Astrocyte of the cerebellum (primary cell): Measurements from ENCODE around the gene DPH2.

ENCODE experiments used
- DNase-seq: peaks from one replicate; pipeline ENCODE4 v3.0.0-alpha.2; 2011; ENCODE audit warnings: low read depth
- H3K4me3 ChIP-seq: 2 replicates; pipeline ENCODE4 v1.5.1; 2011; ENCODE audit warnings: mild to moderate bottlenecking, low read depth, low read length, moderate library complexity
- in situ Hi-C: cut with HindIII; loops from 2 replicates; pipeline ENCODE4 v1.10.0; 2017; ENCODE audit warnings: low sequenced_read_pairs
- TF ChIP-seq, protein P1 (sequence below): IDR thresholded peaks from 2 replicates; pipeline ENCODE4 v1.5.1; 2012; ENCODE audit warnings: low read length, low read depth, moderate library complexity, mild to moderate bottlenecking; ENCODE audit errors: missing control alignments

The DPH2 gene

DNA sequence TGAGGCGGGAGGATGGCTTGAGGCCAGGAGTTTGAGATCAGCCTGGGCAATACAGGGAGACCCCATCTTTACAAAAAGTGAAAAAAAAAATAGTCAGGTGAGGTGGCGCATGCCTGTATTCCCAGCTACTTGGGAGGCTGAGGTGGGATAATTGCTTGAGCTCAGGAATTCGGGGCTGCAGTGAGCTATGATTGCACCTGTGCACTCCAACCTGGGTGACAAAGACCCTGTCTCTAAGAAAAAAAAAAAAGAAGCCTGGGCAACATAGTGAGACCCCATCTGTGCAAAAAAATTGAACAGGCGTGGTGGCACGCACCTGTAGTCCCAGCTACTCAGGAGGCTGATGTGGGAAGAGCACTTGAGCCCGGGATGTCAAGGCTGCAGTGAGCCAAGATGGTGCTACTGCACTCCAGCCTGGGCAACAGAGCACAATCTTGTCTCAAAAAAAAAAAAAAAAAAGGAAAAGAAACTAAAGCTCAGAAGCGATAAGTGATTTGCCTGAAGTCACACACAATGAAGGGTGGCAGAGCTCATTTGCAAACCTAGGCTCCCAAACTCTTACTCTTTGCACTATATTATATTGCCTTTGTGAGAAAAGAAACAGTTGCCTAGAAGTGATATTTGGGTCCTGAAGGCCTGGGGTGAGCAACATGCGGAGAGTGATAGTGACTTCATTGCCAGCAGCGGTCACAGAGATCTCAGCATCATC is 23.6 kb downstream of the DPH2 start:
- in situ Hi-C loops, result loop anchor here (5.0 kb wide), 1 partner anchor 231 kb away; no protein-coding TSS in a partner anchor
- H3K4me3 ChIP-seq, result no peak overlapping the region
- no peak for DNase-seq
- TF ChIP-seq, protein P1, sequence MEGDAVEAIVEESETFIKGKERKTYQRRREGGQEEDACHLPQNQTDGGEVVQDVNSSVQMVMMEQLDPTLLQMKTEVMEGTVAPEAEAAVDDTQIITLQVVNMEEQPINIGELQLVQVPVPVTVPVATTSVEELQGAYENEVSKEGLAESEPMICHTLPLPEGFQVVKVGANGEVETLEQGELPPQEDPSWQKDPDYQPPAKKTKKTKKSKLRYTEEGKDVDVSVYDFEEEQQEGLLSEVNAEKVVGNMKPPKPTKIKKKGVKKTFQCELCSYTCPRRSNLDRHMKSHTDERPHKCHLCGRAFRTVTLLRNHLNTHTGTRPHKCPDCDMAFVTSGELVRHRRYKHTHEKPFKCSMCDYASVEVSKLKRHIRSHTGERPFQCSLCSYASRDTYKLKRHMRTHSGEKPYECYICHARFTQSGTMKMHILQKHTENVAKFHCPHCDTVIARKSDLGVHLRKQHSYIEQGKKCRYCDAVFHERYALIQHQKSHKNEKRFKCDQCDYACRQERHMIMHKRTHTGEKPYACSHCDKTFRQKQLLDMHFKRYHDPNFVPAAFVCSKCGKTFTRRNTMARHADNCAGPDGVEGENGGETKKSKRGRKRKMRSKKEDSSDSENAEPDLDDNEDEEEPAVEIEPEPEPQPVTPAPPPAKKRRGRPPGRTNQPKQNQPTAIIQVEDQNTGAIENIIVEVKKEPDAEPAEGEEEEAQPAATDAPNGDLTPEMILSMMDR, result no peak

DNA sequence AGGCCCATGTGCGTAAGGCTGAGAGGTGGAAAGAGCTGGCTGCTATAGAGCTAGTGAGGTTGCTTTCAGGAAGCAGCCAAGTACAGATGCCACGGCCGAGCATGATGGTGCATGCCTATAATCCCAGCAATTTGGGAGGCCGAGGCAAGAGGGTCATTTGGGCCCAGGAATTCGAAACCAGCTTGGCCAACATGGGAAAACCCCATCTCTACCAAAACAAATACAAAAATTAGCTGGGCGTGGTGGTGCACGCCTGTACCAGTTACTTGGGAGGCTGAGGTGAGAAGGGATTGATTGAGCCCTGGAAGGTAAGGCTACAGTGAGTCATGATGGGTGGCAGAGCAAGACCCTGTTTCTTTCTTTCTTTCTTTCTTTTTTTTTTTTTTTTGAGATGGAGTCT is 24.3 kb downstream of the DPH2 start:
- DNase-seq, result no peak
- H3K4me3 ChIP-seq, result no peak overlapping the region
- TF ChIP-seq, protein P1, result no peak
- in situ Hi-C loops, result loop anchor here (5.0 kb wide), 1 partner anchor 232 kb away; no protein-coding TSS in a partner anchor

DNA sequence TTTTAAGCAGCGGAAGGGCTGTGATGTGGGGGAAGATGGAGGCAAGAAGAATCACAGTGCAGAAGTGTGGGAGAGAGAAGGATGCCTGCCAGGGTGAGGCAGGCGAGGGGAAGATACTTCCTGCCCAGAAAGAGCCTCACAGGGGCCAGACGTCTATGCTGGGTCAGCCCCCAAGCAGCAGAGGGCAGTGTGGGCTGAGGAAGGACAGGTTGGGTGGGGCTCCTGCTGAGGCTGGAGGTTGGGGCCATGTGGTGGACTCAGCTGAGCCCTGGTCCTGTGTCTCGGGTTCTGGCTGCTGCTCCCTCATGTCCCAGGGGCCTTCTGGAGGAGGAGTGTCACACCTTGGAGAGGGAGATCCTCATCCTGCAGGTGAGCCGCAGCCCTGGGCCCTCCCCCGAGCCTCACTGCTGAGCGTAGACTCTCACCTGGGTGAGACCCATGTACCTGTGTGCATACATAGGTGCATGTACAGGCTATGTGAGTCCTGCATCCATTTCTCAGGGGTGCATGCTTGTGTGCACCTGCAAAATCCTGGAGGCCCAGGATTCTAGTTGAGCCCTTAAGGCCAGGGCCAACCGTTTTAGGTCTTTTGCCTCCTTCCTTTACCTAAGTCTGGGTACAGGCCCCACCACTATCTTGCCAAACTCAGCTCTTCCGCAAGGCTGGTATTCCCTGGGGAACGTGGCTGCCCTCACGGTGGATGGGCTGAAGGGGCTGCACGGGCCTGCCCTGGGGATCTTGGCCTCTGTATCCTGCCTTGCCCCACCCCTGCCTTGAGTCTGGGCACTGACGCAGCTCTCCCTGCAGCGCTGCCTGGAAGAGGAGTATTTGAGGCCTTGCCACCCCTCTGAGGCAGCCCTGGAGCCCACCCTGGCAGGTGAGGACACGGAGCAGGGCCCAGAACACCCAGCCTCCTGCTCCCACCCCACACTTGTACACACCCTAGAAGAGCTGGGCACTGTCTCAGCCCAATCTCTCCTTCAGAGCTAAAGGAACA is 25.3 kb downstream of the DPH2 start:
- TF ChIP-seq, protein P1, result no peak
- H3K4me3 ChIP-seq, result no peak overlapping the region
- no peak for DNase-seq
- in situ Hi-C loops, result loop anchor here (5.0 kb wide), 1 partner anchor 233 kb away; no protein-coding TSS in a partner anchor

DNA sequence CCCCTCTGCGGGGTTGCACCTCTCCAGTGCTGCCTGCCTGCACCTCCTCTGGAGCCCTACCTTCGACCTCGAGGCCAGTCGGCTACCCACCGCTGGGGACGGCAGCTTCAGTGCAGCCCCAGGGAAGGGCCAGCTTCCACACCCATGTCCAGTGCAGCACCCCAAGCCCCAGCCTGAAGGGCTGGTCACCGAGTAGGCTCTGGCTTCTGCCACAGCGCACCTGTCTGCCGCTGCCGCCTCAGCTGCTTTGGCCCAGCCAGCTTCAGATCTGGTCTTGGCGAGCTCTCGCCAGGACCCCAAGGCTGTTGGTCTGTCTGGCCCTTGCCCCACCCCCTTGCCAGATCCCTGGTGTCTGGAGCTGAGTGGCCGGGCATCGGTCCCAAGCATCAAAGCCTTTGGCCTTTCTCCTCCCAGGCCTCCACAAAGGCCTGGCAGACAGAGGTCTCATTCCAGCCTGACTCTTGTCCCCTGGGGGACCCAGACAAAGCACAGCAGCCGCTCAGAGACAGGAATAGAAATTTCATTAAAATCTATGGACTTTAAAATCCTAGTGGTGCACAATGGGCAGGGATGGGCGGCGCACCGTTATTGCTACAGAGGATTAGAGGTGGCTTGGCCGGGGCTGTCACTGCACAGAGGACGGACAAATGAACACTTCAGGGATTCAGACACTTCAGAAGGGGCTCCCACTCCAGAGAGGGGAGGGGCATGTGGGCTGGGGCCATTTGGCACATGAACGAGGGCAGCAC is 26.3 kb downstream of the DPH2 start:
- H3K4me3 ChIP-seq, result no peak overlapping the region
- in situ Hi-C loops, result no loop called here
- TF ChIP-seq, protein P1, result no peak
- DNase-seq, result no peak

DNA sequence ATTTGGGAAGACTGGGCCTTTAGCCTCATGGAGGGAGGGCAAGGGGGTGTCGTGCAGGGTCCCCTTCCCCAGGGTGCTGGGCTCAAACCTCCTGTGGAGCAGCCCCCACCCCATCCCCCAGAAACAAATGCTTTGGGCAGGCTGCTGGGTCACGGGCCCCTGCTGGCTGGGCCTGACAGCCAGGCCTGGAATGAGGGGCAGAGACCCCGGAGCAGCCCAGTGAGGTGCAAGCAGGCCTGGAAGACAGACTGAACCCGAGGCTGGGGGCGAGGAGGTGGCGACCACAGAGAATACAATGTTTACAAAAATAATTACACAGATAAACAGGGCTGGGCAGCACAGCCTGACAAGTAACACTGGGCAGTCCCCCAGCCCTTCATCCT is 26.9 kb downstream of the DPH2 start:
- TF ChIP-seq, protein P1, result no peak
- no peak for DNase-seq
- in situ Hi-C loops, result no loop called here
- H3K4me3 ChIP-seq, result no peak overlapping the region
